ENCODE results near the gene COPZ2.

- no peak for TF ChIP-seq POLR2A (IDR thresholded peaks at IDR 0.05; ENCODE audit: low read length)
- no peak for TF ChIP-seq GATA1 (IDR thresholded peaks at IDR 0.05; ENCODE audit: low read depth, low read length)
Observed at GRCh38 chr17:48067245-48067644, 29.6 kb upstream of the COPZ2 start.

Measured in erythroblast (primary cell).